ENCODE data around the gene CDH2.

GRCh38 chr18:28110924-28111323, 66.0 kb downstream of the CDH2 start:
- TF ChIP-seq CTCF (conservative IDR thresholded peaks at IDR 0.05; ENCODE audit: low read depth in 2 of 2) (no peak), POLR2AphosphoS5 (IDR thresholded peaks at IDR 0.05; ENCODE audit: low read depth) (no peak), CREB1 (CRISPR knock-in tag; IDR thresholded peaks at IDR 0.05; ENCODE audit: low read depth) (no peak), EZH2 (IDR thresholded peaks at IDR 0.05; ENCODE audit: low read depth, unreplicated experiment) (no peak), ZNF331 (CRISPR knock-in tag; IDR thresholded peaks at IDR 0.05; ENCODE audit: low read depth) (no peak), JUNB (IDR thresholded peaks at IDR 0.05; ENCODE audit: unreplicated experiment) (no peak), EZH2phosphoT487 (IDR thresholded peaks at IDR 0.05; ENCODE audit: unreplicated experiment) (no peak), ZNF114 (CRISPR knock-in tag; IDR thresholded peaks at IDR 0.05) (no peak)
- TF ChIP-seq, protein P1, sequence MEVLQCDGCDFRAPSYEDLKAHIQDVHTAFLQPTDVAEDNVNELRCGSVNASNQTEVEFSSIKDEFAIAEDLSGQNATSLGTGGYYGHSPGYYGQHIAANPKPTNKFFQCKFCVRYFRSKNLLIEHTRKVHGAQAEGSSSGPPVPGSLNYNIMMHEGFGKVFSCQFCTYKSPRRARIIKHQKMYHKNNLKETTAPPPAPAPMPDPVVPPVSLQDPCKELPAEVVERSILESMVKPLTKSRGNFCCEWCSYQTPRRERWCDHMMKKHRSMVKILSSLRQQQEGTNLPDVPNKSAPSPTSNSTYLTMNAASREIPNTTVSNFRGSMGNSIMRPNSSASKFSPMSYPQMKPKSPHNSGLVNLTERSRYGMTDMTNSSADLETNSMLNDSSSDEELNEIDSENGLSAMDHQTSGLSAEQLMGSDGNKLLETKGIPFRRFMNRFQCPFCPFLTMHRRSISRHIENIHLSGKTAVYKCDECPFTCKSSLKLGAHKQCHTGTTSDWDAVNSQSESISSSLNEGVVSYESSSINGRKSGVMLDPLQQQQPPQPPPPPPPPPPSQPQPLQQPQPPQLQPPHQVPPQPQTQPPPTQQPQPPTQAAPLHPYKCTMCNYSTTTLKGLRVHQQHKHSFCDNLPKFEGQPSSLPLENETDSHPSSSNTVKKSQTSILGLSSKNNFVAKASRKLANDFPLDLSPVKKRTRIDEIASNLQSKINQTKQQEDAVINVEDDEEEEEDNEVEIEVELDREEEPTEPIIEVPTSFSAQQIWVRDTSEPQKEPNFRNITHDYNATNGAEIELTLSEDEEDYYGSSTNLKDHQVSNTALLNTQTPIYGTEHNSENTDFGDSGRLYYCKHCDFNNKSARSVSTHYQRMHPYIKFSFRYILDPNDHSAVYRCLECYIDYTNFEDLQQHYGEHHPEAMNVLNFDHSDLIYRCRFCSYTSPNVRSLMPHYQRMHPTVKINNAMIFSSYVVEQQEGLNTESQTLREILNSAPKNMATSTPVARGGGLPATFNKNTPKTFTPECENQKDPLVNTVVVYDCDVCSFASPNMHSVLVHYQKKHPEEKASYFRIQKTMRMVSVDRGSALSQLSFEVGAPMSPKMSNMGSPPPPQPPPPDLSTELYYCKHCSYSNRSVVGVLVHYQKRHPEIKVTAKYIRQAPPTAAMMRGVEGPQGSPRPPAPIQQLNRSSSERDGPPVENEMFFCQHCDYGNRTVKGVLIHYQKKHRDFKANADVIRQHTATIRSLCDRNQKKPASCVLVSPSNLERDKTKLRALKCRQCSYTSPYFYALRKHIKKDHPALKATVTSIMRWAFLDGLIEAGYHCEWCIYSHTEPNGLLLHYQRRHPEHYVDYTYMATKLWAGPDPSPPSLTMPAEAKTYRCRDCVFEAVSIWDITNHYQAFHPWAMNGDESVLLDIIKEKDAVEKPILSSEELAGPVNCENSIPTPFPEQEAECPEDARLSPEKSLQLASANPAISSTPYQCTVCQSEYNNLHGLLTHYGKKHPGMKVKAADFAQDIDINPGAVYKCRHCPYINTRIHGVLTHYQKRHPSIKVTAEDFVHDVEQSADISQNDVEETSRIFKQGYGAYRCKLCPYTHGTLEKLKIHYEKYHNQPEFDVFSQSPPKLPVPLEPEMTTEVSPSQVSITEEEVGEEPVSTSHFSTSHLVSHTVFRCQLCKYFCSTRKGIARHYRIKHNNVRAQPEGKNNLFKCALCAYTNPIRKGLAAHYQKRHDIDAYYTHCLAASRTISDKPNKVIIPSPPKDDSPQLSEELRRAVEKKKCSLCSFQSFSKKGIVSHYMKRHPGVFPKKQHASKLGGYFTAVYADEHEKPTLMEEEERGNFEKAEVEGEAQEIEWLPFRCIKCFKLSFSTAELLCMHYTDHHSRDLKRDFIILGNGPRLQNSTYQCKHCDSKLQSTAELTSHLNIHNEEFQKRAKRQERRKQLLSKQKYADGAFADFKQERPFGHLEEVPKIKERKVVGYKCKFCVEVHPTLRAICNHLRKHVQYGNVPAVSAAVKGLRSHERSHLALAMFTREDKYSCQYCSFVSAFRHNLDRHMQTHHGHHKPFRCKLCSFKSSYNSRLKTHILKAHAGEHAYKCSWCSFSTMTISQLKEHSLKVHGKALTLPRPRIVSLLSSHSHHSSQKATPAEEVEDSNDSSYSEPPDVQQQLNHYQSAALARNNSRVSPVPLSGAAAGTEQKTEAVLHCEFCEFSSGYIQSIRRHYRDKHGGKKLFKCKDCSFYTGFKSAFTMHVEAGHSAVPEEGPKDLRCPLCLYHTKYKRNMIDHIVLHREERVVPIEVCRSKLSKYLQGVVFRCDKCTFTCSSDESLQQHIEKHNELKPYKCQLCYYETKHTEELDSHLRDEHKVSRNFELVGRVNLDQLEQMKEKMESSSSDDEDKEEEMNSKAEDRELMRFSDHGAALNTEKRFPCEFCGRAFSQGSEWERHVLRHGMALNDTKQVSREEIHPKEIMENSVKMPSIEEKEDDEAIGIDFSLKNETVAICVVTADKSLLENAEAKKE (CRISPR knock-in tag; IDR thresholded peaks at IDR 0.05) = no peak
- TF ChIP-seq, protein P2, sequence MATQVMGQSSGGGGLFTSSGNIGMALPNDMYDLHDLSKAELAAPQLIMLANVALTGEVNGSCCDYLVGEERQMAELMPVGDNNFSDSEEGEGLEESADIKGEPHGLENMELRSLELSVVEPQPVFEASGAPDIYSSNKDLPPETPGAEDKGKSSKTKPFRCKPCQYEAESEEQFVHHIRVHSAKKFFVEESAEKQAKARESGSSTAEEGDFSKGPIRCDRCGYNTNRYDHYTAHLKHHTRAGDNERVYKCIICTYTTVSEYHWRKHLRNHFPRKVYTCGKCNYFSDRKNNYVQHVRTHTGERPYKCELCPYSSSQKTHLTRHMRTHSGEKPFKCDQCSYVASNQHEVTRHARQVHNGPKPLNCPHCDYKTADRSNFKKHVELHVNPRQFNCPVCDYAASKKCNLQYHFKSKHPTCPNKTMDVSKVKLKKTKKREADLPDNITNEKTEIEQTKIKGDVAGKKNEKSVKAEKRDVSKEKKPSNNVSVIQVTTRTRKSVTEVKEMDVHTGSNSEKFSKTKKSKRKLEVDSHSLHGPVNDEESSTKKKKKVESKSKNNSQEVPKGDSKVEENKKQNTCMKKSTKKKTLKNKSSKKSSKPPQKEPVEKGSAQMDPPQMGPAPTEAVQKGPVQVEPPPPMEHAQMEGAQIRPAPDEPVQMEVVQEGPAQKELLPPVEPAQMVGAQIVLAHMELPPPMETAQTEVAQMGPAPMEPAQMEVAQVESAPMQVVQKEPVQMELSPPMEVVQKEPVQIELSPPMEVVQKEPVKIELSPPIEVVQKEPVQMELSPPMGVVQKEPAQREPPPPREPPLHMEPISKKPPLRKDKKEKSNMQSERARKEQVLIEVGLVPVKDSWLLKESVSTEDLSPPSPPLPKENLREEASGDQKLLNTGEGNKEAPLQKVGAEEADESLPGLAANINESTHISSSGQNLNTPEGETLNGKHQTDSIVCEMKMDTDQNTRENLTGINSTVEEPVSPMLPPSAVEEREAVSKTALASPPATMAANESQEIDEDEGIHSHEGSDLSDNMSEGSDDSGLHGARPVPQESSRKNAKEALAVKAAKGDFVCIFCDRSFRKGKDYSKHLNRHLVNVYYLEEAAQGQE (IDR thresholded peaks at IDR 0.05; ENCODE audit: unreplicated experiment) = no peak
